GM21360 (cell line): ENCODE results near the gene ARHGEF28.
A peak's percentile ranks its signal among the peaks of the same experiment; 100 is the strongest.

ENCODE experiments used
- ATAC-seq: cut with Tn5 transposase; IDR thresholded peaks from one replicate; pipeline ENCODE4 v1.9.1; 2021; ENCODE audit warnings: mild to moderate bottlenecking, moderate library complexity; ENCODE audit not compliant: unreplicated experiment

Gene ARHGEF28

GRCh38 chr5:73652391-73652790 is 26.4 kb downstream of the ARHGEF28 start:
- ATAC-seq = no peak

GRCh38 chr5:73654171-73654811 is 28.3 kb downstream of the ARHGEF28 start:
- ATAC-seq = no peak

GRCh38 chr5:73654819-73655318 is 28.9 kb downstream of the ARHGEF28 start:
- ATAC-seq = no peak

GRCh38 chr5:73655521-73656160 is 29.6 kb downstream of the ARHGEF28 start:
- ATAC-seq = no peak

GRCh38 chr5:73661753-73662152 is 35.8 kb downstream of the ARHGEF28 start:
- no peak for ATAC-seq

- ATAC-seq = no peak
These were observed 37.3 kb downstream of the ARHGEF28 start for GRCh38 chr5:73663161-73663859.

GRCh38 chr5:73663860-73664240 is 37.9 kb downstream of the ARHGEF28 start:
- peak; percentile 52 for ATAC-seq

GRCh38 chr5:73664796-73665195 is 38.8 kb downstream of the ARHGEF28 start:
- ATAC-seq = no peak

GRCh38 chr5:73666891-73667290 is 40.9 kb downstream of the ARHGEF28 start:
- ATAC-seq = no peak

GRCh38 chr5:73668017-73668416 is 42.0 kb downstream of the ARHGEF28 start:
- no peak for ATAC-seq

- ATAC-seq = no peak
These were observed 42.6 kb downstream of the ARHGEF28 start for GRCh38 chr5:73668486-73669111.

GRCh38 chr5:73670731-73671130 is 44.7 kb downstream of the ARHGEF28 start:
- ATAC-seq = no peak

GRCh38 chr5:73672132-73672531 is 46.1 kb downstream of the ARHGEF28 start:
- no peak for ATAC-seq

- no peak for ATAC-seq
These were observed 47.2 kb downstream of the ARHGEF28 start for GRCh38 chr5:73673161-73673591.

- no peak for ATAC-seq
These were observed 48.6 kb downstream of the ARHGEF28 start for GRCh38 chr5:73674669-73675004.

GRCh38 chr5:73678322-73678740 is 52.3 kb downstream of the ARHGEF28 start:
- no peak for ATAC-seq

- no peak for ATAC-seq
These were observed 52.8 kb downstream of the ARHGEF28 start for GRCh38 chr5:73678807-73679206.

GRCh38 chr5:73682176-73682575 is 56.2 kb downstream of the ARHGEF28 start:
- ATAC-seq = no peak

- ATAC-seq = no peak
These were observed 58.7 kb downstream of the ARHGEF28 start for GRCh38 chr5:73684691-73685090.

- no peak for ATAC-seq
These were observed 60.9 kb downstream of the ARHGEF28 start for GRCh38 chr5:73686912-73687311.

- no peak for ATAC-seq
These were observed 61.4 kb downstream of the ARHGEF28 start for GRCh38 chr5:73687357-73687756.

GRCh38 chr5:73690015-73690414 is 64.0 kb downstream of the ARHGEF28 start:
- ATAC-seq = no peak
